Gastroesophageal sphincter (tissue), 3 donors: Measurements from ENCODE around the gene C1orf115.

Experiments
- CTCF ChIP-seq, 4 experiments: fragments of 200-600 bp in 2 of 4; fragments of 450-650 bp in 2 of 4; sonication (generic) in 1 of 4; IDR thresholded peaks; one replicate each; pipeline ENCODE4 v1.5.1; 2017 to 2019; ENCODE audit warnings: antibody characterized with exemption in 4 of 4, mild to moderate bottlenecking in 2 of 4, moderate library complexity in 2 of 4
- POLR2A ChIP-seq, 2 donors: fragments of 450-650 bp; IDR thresholded peaks; one replicate each; pipeline ENCODE4 v1.6.1; 2017; ENCODE audit warnings: antibody characterized with exemption in 2 of 2, mild to moderate bottlenecking in 2 of 2, moderate library complexity in 1 of 2

GRCh38 chr1:220708244-220708643 lies 18.1 kb downstream of the C1orf115 start:
- TF ChIP-seq CTCF (IDR thresholded peaks at IDR 0.05): no peak
- TF ChIP-seq POLR2A (IDR thresholded peaks at IDR 0.05): no peak
